Measurements from ENCODE around the gene FHOD3. TPM values are rescaled to one million over a fixed set of nuclear protein-coding genes. Genes with fewer than 3 reads are reported as not detected.

FHOD3 gene
- total and polyA plus RNA-seq, 7 experiments from 2014 or later, result not detected

GRCh38 chr18:36782710-36783109 is 485.2 kb downstream of the FHOD3 start:
- intact Hi-C loops (cut with micrococcal nuclease), result no loop called here
- H3K4me1 ChIP-seq (ENCODE audit: control insufficient read depth in 2 of 2, insufficient read depth in 2 of 2, low read length in 2 of 2), result no peaks in the 10 kb centered on the region
- peaks cover 4 to 61% (median 17%) of the 10 kb centered on the region in 5 donors for H3K36me3 Mint-ChIP-seq
- H3K4me1 Mint-ChIP-seq, result peaks cover 0 to 4% (median 0%) of the 10 kb centered on the region in 7 donors
- no peak overlapping the region for H3K27ac Mint-ChIP-seq
- no peaks in the 10 kb centered on the region for H3K27me3 Mint-ChIP-seq
- peaks cover 0 to 2% (median 0%) of the 10 kb centered on the region in 11 donors for H3K9me3 Mint-ChIP-seq
- no peaks in the 10 kb centered on the region for H3K9me3 ChIP-seq (ENCODE audit: control insufficient read depth in 2 of 3, low read length in 3 of 3)
- H3K36me3 ChIP-seq (ENCODE audit: control insufficient read depth in 2 of 3, insufficient read depth in 3 of 3, low read length in 3 of 3), result no peaks in the 10 kb centered on the region
- POLR2A ChIA-PET, result no interaction called here
- DNase-seq (no peak), ATAC-seq (no peak)
- CTCF ChIA-PET, result no interaction called here
- no peaks in the 10 kb centered on the region for H3K27me3 ChIP-seq (ENCODE audit: control insufficient read depth in 2 of 2, insufficient read depth in 2 of 2, low read length in 2 of 2)
- no peak overlapping the region for H3K4me3 ChIP-seq (ENCODE audit: low read length)
- no peak overlapping the region for H3K27ac ChIP-seq (ENCODE audit: low read depth, low read length)
- H3K4me3 Mint-ChIP-seq, result no peak overlapping the region

DNA sequence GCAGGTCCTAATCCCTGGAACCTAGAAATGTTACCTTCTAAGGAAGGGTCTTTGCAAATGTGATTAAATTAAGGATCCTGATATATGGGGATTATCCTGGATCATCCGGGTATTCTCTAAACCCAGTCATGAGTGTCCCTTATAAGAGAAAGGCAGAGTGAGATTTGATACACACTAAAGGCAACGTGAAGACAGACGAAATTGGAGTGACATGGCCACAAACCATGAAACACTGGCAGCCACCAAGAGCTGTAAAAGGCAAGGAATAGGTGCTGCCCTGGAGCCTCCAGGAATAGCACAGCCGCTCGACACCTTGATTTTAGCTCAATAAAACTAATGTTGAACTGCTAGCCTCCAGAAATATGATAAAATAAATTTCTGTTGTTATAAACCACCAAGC is 486.3 kb downstream of the FHOD3 start:
- H3K4me1 ChIP-seq (ENCODE audit: control insufficient read depth in 2 of 2, insufficient read depth in 2 of 2, low read length in 2 of 2), result no peaks in the 10 kb centered on the region
- DNase-seq, result no peak
- Mint-ChIP-seq H3K27ac (no peak overlapping the region), H3K4me3 (no peak overlapping the region), H3K4me1 (peaks cover 0 to 4% (median 0%) of the 10 kb centered on the region in 7 donors), H3K9me3 (peaks cover 0 to 2% (median 0%) of the 10 kb centered on the region in 11 donors), H3K27me3 (no peaks in the 10 kb centered on the region), H3K36me3 (peaks cover 4 to 59% (median 12%) of the 10 kb centered on the region in 5 donors)
- no peaks in the 10 kb centered on the region for H3K36me3 ChIP-seq (ENCODE audit: control insufficient read depth in 2 of 3, insufficient read depth in 3 of 3, low read length in 3 of 3)
- intact Hi-C loops (cut with micrococcal nuclease), result no loop called here
- no peaks in the 10 kb centered on the region for H3K27me3 ChIP-seq (ENCODE audit: control insufficient read depth in 2 of 2, insufficient read depth in 2 of 2, low read length in 2 of 2)
- ChIA-PET CTCF (no interaction called here), POLR2A (no interaction called here)
- no peak overlapping the region for H3K27ac ChIP-seq (ENCODE audit: low read depth, low read length)
- ATAC-seq, result no peak
- no peaks in the 10 kb centered on the region for H3K9me3 ChIP-seq (ENCODE audit: control insufficient read depth in 2 of 3, low read length in 3 of 3)
- no peak overlapping the region for H3K4me3 ChIP-seq (ENCODE audit: low read length)

DNA sequence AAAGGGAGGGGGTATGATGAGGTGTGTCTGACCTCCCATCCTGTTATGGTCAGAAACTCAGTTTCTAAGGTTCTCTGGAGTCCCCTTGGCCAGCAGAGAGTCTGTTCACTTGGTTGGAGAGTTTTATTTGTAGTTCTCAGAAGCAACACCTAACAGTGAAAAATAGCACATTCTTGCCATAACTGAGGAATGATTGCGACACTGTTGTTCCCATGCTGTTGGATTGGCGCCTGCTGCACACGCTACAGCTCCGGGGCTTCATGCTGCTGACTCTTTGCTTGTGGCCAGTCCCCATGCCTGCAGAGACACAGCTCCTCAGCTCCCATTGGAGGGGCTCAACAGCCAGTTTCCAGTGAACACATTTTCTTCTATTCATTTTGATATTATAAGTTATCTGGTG is 489.2 kb downstream of the FHOD3 start:
- intact Hi-C loops (cut with micrococcal nuclease), result no loop called here
- Mint-ChIP-seq H3K36me3 (peaks cover 19 to 66% (median 39%) of the 10 kb centered on the region in 5 donors), H3K27me3 (no peaks in the 10 kb centered on the region), H3K4me1 (peaks cover 0 to 4% (median 0%) of the 10 kb centered on the region in 7 donors), H3K27ac (no peak overlapping the region), H3K9me3 (peaks cover 0 to 20% (median 6%) of the 10 kb centered on the region in 11 donors), H3K4me3 (no peak overlapping the region)
- DNase-seq, result no peak
- no peak for ATAC-seq
- H3K36me3 ChIP-seq (ENCODE audit: control insufficient read depth in 2 of 3, insufficient read depth in 3 of 3, low read length in 3 of 3), result peaks cover 0 to 17% (median 0%) of the 10 kb centered on the region in 3 experiments
- CTCF ChIA-PET, result no interaction called here
- no peak overlapping the region for H3K4me3 ChIP-seq (ENCODE audit: low read length)
- no peaks in the 10 kb centered on the region for H3K27me3 ChIP-seq (ENCODE audit: control insufficient read depth in 2 of 2, insufficient read depth in 2 of 2, low read length in 2 of 2)
- no peaks in the 10 kb centered on the region for H3K4me1 ChIP-seq (ENCODE audit: control insufficient read depth in 2 of 2, insufficient read depth in 2 of 2, low read length in 2 of 2)
- POLR2A ChIA-PET, result no interaction called here
- H3K9me3 ChIP-seq (ENCODE audit: control insufficient read depth in 2 of 3, low read length in 3 of 3), result no peaks in the 10 kb centered on the region
- no peak overlapping the region for H3K27ac ChIP-seq (ENCODE audit: low read depth, low read length)

DNA sequence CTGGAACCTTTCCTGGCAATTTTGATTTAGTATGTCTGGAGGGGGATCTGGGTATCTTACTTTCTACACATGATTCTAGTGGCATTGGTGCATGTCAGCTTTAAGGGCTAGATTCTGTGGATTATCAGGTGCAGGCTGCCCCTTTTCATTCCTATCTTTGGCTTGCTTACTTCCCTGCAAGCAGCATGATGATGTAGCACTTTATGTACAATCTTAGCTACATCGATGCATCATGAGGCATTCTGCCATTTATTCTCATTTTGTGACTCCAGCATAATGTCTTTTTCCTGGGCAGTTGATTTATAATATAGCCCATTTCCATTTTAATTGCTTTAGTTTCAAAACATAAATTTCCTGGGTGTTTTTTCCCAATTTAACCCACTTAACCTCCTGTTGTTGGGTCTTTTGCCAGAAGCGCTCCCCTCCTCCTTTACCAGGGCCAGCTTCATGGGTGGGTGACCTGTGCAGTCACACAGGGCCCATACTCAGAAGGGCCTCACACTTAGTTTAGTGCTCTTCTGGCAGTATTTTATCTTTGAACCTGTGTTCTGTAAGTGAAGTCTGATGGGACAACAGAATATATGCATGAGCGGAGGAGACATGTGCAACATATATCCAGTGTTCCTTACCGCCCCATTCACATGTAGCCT is 495.2 kb downstream of the FHOD3 start:
- intact Hi-C loops (cut with micrococcal nuclease), result no loop called here
- Histone ChIP-seq H3K27ac (ENCODE audit: low read depth, low read length) (no peak overlapping the region), H3K9me3 (ENCODE audit: control insufficient read depth in 2 of 3, low read length in 3 of 3) (no peaks in the 10 kb centered on the region), H3K4me3 (ENCODE audit: low read length) (no peak overlapping the region), H3K27me3 (ENCODE audit: control insufficient read depth in 2 of 2, insufficient read depth in 2 of 2, low read length in 2 of 2) (no peaks in the 10 kb centered on the region), H3K36me3 (ENCODE audit: control insufficient read depth in 2 of 3, insufficient read depth in 3 of 3, low read length in 3 of 3) (peaks cover 2 to 61% (median 2%) of the 10 kb centered on the region in 3 experiments), H3K4me1 (ENCODE audit: control insufficient read depth in 2 of 2, insufficient read depth in 2 of 2, low read length in 2 of 2) (no peaks in the 10 kb centered on the region)
- DNase-seq, result no peak
- Mint-ChIP-seq H3K27ac (no peak overlapping the region), H3K27me3 (no peaks in the 10 kb centered on the region), H3K36me3 (peaks cover 39 to 86% (median 76%) of the 10 kb centered on the region in 5 donors), H3K4me1 (no peaks in the 10 kb centered on the region), H3K4me3 (no peak overlapping the region), H3K9me3 (peaks cover 0 to 20% (median 6%) of the 10 kb centered on the region in 11 donors)
- ChIA-PET POLR2A (no interaction called here), CTCF (no interaction called here)
- ATAC-seq, result no peak

GRCh38 chr18:36798738-36799473 is 501.4 kb downstream of the FHOD3 start:
- H3K27me3 Mint-ChIP-seq, result no peaks in the 10 kb centered on the region
- Histone ChIP-seq H3K4me1 (ENCODE audit: control insufficient read depth in 2 of 2, insufficient read depth in 2 of 2, low read length in 2 of 2) (no peaks in the 10 kb centered on the region), H3K9me3 (ENCODE audit: control insufficient read depth in 2 of 3, low read length in 3 of 3) (no peaks in the 10 kb centered on the region), H3K27me3 (ENCODE audit: control insufficient read depth in 2 of 2, insufficient read depth in 2 of 2, low read length in 2 of 2) (no peaks in the 10 kb centered on the region), H3K36me3 (ENCODE audit: control insufficient read depth in 2 of 3, insufficient read depth in 3 of 3, low read length in 3 of 3) (peaks cover 6 to 76% (median 11%) of the 10 kb centered on the region in 3 experiments), H3K4me3 (ENCODE audit: low read length) (no peak overlapping the region), H3K27ac (ENCODE audit: low read depth, low read length) (no peak overlapping the region)
- ATAC-seq, result no peak
- H3K4me1 Mint-ChIP-seq, result peaks cover 0 to 4% (median 0%) of the 10 kb centered on the region in 7 donors
- H3K36me3 Mint-ChIP-seq, result peaks cover 36 to 88% (median 71%) of the 10 kb centered on the region in 5 donors
- no peak overlapping the region for H3K4me3 Mint-ChIP-seq
- no peak overlapping the region for H3K27ac Mint-ChIP-seq
- ChIA-PET CTCF (interaction anchor here (1.4 kb wide), 1 partner anchor 10 kb away, joined by 6 read pairs; no protein-coding TSS in a partner anchor), POLR2A (no interaction called here)
- intact Hi-C loops (cut with micrococcal nuclease), result no loop called here
- no peaks in the 10 kb centered on the region for H3K9me3 Mint-ChIP-seq
- no peak for DNase-seq

DNA sequence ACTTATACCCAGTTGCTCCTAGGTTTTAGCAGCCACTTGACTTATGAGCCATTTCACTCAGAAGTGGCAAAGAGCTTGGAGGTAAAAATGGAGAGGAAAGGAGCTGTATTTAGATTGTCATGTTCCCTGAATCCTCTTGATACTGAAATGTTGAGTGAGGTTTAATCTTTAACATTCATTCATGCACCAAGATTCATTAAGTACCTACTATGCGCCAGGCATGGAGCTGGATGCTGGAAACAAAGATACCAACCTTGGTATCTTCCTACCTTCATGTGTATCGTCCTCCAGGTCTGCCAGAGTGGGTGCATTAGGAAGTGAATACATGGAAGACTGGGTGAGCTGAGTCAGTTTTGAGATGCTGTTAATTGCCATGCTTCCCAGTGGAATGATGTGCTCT is 507.6 kb downstream of the FHOD3 start:
- Histone ChIP-seq H3K27ac (ENCODE audit: low read depth, low read length) (no peak overlapping the region), H3K4me1 (ENCODE audit: control insufficient read depth in 2 of 2, insufficient read depth in 2 of 2, low read length in 2 of 2) (no peaks in the 10 kb centered on the region), H3K9me3 (ENCODE audit: control insufficient read depth in 2 of 3, low read length in 3 of 3) (no peaks in the 10 kb centered on the region), H3K27me3 (ENCODE audit: control insufficient read depth in 2 of 2, insufficient read depth in 2 of 2, low read length in 2 of 2) (no peaks in the 10 kb centered on the region), H3K4me3 (ENCODE audit: low read length) (no peak overlapping the region), H3K36me3 (ENCODE audit: control insufficient read depth in 2 of 3, insufficient read depth in 3 of 3, low read length in 3 of 3) (peaks cover 13 to 58% (median 21%) of the 10 kb centered on the region in 3 experiments)
- H3K27ac Mint-ChIP-seq, result no peak overlapping the region
- POLR2A ChIA-PET, result no interaction called here
- H3K9me3 Mint-ChIP-seq, result no peaks in the 10 kb centered on the region
- CTCF ChIA-PET, result interaction anchor here (1.6 kb wide), 1 partner anchor 24 kb away, joined by 4 read pairs; the partner anchor contains the start of genes KIAA1328 and TPGS2
- H3K4me3 Mint-ChIP-seq, result no peak overlapping the region
- ATAC-seq, result no peak
- intact Hi-C loops (cut with micrococcal nuclease), result no loop called here
- H3K36me3 Mint-ChIP-seq, result peaks cover 20 to 65% (median 56%) of the 10 kb centered on the region in 5 donors
- H3K4me1 Mint-ChIP-seq, result peaks cover 0 to 5% (median 3%) of the 10 kb centered on the region in 7 donors
- no peaks in the 10 kb centered on the region for H3K27me3 Mint-ChIP-seq
- no peak for DNase-seq

Measured in naive thymus-derived CD4-positive, alpha-beta T cell (primary cell).